HepG2 (cell line): Measurements from ENCODE around the gene CLCN1. TPM values are rescaled to one million over a fixed set of nuclear protein-coding genes. Genes with fewer than 3 reads are reported as not detected.

ENCODE experiments used
- ATAC-seq: fragments of 200-7000 bp; cut with Tn5 transposase; 3 replicates; pipeline ENCODE4 v1.9.1; 2020; ENCODE audit warnings: mild to moderate bottlenecking, moderate library complexity
- BruUV-seq: library from RNA; stranded (reverse); fragments of 400-500 nt; replicated peaks from 2 replicates; lab custom pipeline; 2021; lab: Mats Ljungman, UMichigan
- CTCF ChIA-PET: fragments of 300-600 bp; formaldehyde crosslinking; extraction: SDS; loops from one replicate; lab custom pipeline; 2021; ENCODE audit warnings: low total read pairs, inconsistent platforms, low intra/inter-chr PET ratio; lab: Yijun Ruan, JAX
- POLR2A ChIA-PET: fragments of 350-600 bp; sonication (Branson Sonifier 250); formaldehyde crosslinking; loops from one replicate; lab custom pipeline; 2020; ENCODE audit warnings: antibody characterized with exemption, inconsistent platforms; lab: Yijun Ruan, JAX
- DNase-seq: peaks from one replicate; pipeline ENCODE4 v3.0.0-alpha.2; 2015; ENCODE audit warnings: low spot score
- FAIRE-seq: peaks from 3 replicates; lab custom pipeline; 2011; peaks lifted over from hg19 to GRCh38; lab: Jason Lieb, UNC
- H2AFZ ChIP-seq: one replicate; pipeline ENCODE4 v1.6.1; 2011; ENCODE audit warnings: low read length, inconsistent platforms
- H3K27ac ChIP-seq: fragments of 300-600 bp; 3 replicates; pipeline ENCODE4 v1.8.0; 2011; ENCODE audit warnings: mixed run types, mild to moderate bottlenecking, mixed read lengths, low read length, inconsistent platforms; ENCODE audit not compliant: insufficient read depth; ENCODE audit errors: extremely low read length
- H3K27me3 ChIP-seq, 2 experiments: fragments of 200-600 bp in 1 of 2; 2 replicates in 1 of 2; 3 replicates in 1 of 2; pipeline versions ENCODE4 v1.6.0 to v1.8.0; 2011; ENCODE audit warnings: low read length in 2 of 2, mild to moderate bottlenecking in 2 of 2, moderate library complexity in 2 of 2, inconsistent platforms in 1 of 2; ENCODE audit not compliant: insufficient read depth in 2 of 2, control insufficient read depth in 1 of 2
- H3K36me3 ChIP-seq, 2 experiments: fragments of 200-600 bp in 1 of 2; replicated peaks in 1 of 2; 2 replicates in 1 of 2; 3 replicates in 1 of 2; pipeline versions ENCODE4 v1.5.1 to v1.8.0; 2011; ENCODE audit warnings: low read length in 2 of 2, inconsistent platforms in 1 of 2; ENCODE audit not compliant: insufficient read depth in 2 of 2, control insufficient read depth in 1 of 2
- H3K4me1 ChIP-seq: 2 replicates; pipeline ENCODE4 v1.5.1; 2012; ENCODE audit warnings: low read length, inconsistent platforms; ENCODE audit not compliant: insufficient read depth
- H3K4me2 ChIP-seq: 2 replicates; pipeline ENCODE4 v1.6.0; 2011; ENCODE audit warnings: low read depth, low read length, inconsistent platforms
- H3K4me3 ChIP-seq, 3 experiments: fragments of 200-600 bp in 1 of 3; sonication (generic), shearing (Covaris generic) in 1 of 3; replicated peaks in 1 of 3; 2 replicates each; pipeline ENCODE4 v1.5.1; 2011 to 2016; ENCODE audit warnings: low read length in 3 of 3, inconsistent platforms in 2 of 3, low read depth in 2 of 3, mild to moderate bottlenecking in 2 of 3, control low read depth in 1 of 3, mixed read lengths in 1 of 3; ENCODE audit not compliant: insufficient read depth in 1 of 3
- H3K79me2 ChIP-seq: one replicate; pipeline ENCODE4 v1.6.1; 2011; ENCODE audit warnings: low read length, inconsistent platforms; ENCODE audit not compliant: insufficient read depth
- H3K9ac ChIP-seq: 2 replicates; pipeline ENCODE4 v1.6.0; 2011; ENCODE audit warnings: mild to moderate bottlenecking, low read depth, low read length, inconsistent platforms; ENCODE audit not compliant: insufficient read depth
- H3K9me3 ChIP-seq: 2 replicates; pipeline ENCODE4 v1.5.1; 2012; ENCODE audit warnings: mild to moderate bottlenecking, low read length
- H4K20me1 ChIP-seq: 2 replicates; pipeline ENCODE4 v1.6.0; 2011; ENCODE audit warnings: inconsistent platforms, mild to moderate bottlenecking, low read length, moderate library complexity; ENCODE audit not compliant: insufficient read depth
- GABPA ChIP-seq, 2 experiments: IDR thresholded peaks; 2 replicates each; pipeline ENCODE4 v1.6.1; 2011 to 2016; ENCODE audit warnings: low read depth in 2 of 2, low read length in 1 of 2, missing biosample characterization in 1 of 2, missing genetic modification characterization in 1 of 2
- IKZF1 ChIP-seq: fragments of 450-650 bp; IDR thresholded peaks from 2 replicates; pipeline ENCODE4 v1.7.1; 2016
- KLF11 ChIP-seq: IDR thresholded peaks from 2 replicates; pipeline ENCODE4 v1.6.1; 2016; ENCODE audit warnings: missing compliant biosample characterization
- MAFF ChIP-seq: IDR thresholded peaks from 2 replicates; pipeline ENCODE4 v1.6.1; 2011; ENCODE audit warnings: low read depth, low read length, improper control_type of control experiment
- PAWR ChIP-seq: sonication (generic); formaldehyde crosslinking; IDR thresholded peaks from 2 replicates; pipeline ENCODE4 v1.4.0; 2020; ENCODE audit warnings: missing genetic modification reagents, mild to moderate bottlenecking, borderline replicate concordance
- PTBP1 ChIP-seq: fragments of 200-400 bp; formaldehyde crosslinking; IDR thresholded peaks from 2 replicates; pipeline ENCODE4 v1.6.1; 2018; ENCODE audit warnings: low read length, low read depth; ENCODE audit not compliant: poor library complexity, severe bottlenecking
- SALL1 ChIP-seq: sonication (generic); formaldehyde crosslinking; IDR thresholded peaks from 2 replicates; pipeline ENCODE4 v1.8.0; 2022; ENCODE audit warnings: mild to moderate bottlenecking, missing genetic modification reagents
- TBP ChIP-seq: sonication (generic); formaldehyde crosslinking; IDR thresholded peaks from 2 replicates; pipeline ENCODE4 v1.5.0; 2020; ENCODE audit warnings: missing genetic modification reagents
- ZNF225 ChIP-seq: sonication (generic); formaldehyde crosslinking; IDR thresholded peaks from 2 replicates; pipeline ENCODE4 v1.4.0; 2020; ENCODE audit warnings: mild to moderate bottlenecking, missing genetic modification reagents
- ZNF24 ChIP-seq: fragments of 450-650 bp; IDR thresholded peaks from 2 replicates; pipeline ENCODE4 v1.6.1; 2017; ENCODE audit warnings: antibody characterized with exemption, mild to moderate bottlenecking
- ZNF577 ChIP-seq: sonication (generic); formaldehyde crosslinking; IDR thresholded peaks from 2 replicates; pipeline ENCODE4 v1.4.0; 2020; ENCODE audit warnings: mild to moderate bottlenecking, low read depth, missing genetic modification reagents, borderline replicate concordance
- ZNF703 ChIP-seq: sonication (generic); formaldehyde crosslinking; IDR thresholded peaks from 2 replicates; pipeline ENCODE4 v1.5.1; 2020; ENCODE audit warnings: missing genetic modification reagents, mild to moderate bottlenecking, moderate library complexity, borderline replicate concordance
- ZNF724P ChIP-seq: sonication (generic); formaldehyde crosslinking; IDR thresholded peaks from 2 replicates; pipeline ENCODE4 v1.8.0; 2022; ENCODE audit warnings: missing genetic modification reagents, borderline replicate concordance
- ZNF841 ChIP-seq: sonication (generic); formaldehyde crosslinking; IDR thresholded peaks from 2 replicates; pipeline ENCODE4 v1.8.1; 2023; ENCODE audit warnings: missing genetic modification reagents, borderline replicate concordance
- WGBS: methylation state at CpG from one replicate; pipeline ENCODE4 v1.1.6; 2017; ENCODE audit warnings: low lambda C conversion rate; 5-methylcytosine and 5-hydroxymethylcytosine counted together
- in situ Hi-C: cut with HindIII; loops from 2 replicates; pipeline ENCODE4 v1.10.0; 2017; ENCODE audit warnings: low pct_unique_long_range_greater_than_20kb; ENCODE audit not compliant: extremely low pct_ligation_motif_present
- intact Hi-C: fragments of 100-400 bp; cut with micrococcal nuclease; formaldehyde crosslinking; loops from one replicate; pipeline ENCODE4 v1.10.0; 2022; ENCODE audit not compliant: unreplicated experiment
- polyA plus RNA-seq, 8 experiments: library from polyadenylated mRNA; depleted of rRNA in 3 of 8; stranded (reverse) in 7 of 8; unstranded in 1 of 8; fragments of >200 nt; fragmentation: Illumina TruSeq in 4 of 8; extraction: Trizol in 4 of 8; gene quantifications; 2 replicates each; pipeline versions ENCODE4 v1.2.1 to v1.2.3, GENCODE V29; 2011 to 2016; ENCODE audit warnings: low read depth in 4 of 8, missing spikeins in 1 of 8, mixed read lengths in 1 of 8; ENCODE audit not compliant: insufficient read depth in 1 of 8
- total RNA-seq, 5 experiments: library from RNA; depleted of rRNA; stranded (reverse); fragments of >200 nt; fragmentation: Illumina TruSeq; extraction: Trizol; gene quantifications; 2 replicates each; pipeline ENCODE4 v1.2.3, GENCODE V29; 2016; ENCODE audit warnings: low read depth in 1 of 5
- TF ChIP-seq, protein P1 (sequence below): sonication (generic); formaldehyde crosslinking; conservative IDR thresholded peaks from 2 replicates; pipeline ENCODE4 v1.8.0; 2022; ENCODE audit warnings: low read depth, missing genetic modification reagents
- TF ChIP-seq, protein P2 (sequence below): sonication (generic); formaldehyde crosslinking; IDR thresholded peaks from 2 replicates; pipeline ENCODE4 v1.5.1; 2020; ENCODE audit warnings: mild to moderate bottlenecking, missing genetic modification reagents, moderate library complexity
- TF ChIP-seq, protein P3 (sequence below): sonication (generic); formaldehyde crosslinking; IDR thresholded peaks from 2 replicates; pipeline ENCODE4 v1.8.1; 2023; ENCODE audit warnings: mild to moderate bottlenecking, moderate library complexity, missing genetic modification reagents
- TF ChIP-seq, protein P4 (sequence below): sonication (generic); formaldehyde crosslinking; IDR thresholded peaks from 2 replicates; pipeline ENCODE4 v1.4.0; 2020; ENCODE audit warnings: missing genetic modification reagents
- TF ChIP-seq, protein P5 (sequence below): sonication (generic); formaldehyde crosslinking; IDR thresholded peaks from 2 replicates; pipeline ENCODE4 v1.4.0; 2020; ENCODE audit warnings: missing genetic modification reagents

Gene CLCN1
- total and polyA plus RNA-seq, 2 of the 13 experiments (the other 11 are each of a cell fraction or from before 2014, with no cell fraction given), result 0.01 TPM; not detected in 1

DNA sequence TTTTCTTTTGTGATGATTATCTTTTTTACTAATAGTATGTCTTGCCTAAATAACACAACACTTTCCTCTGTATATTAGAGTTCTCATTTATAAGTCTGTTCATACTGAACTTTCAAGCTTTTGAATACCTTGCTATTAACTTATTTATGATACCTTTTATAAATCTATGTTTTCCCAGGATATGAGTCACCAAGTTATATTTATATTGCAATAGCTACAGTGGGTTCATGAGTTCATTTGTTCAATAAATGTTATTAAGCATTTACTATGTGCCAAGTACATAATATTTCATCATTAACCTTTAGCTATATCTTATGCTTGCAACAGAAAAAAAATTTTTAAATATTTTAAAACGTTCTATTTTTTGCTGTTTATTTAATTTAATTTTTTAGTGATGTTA lies 18.3 kb downstream of the CLCN1 start (continued):
- no peak for TF ChIP-seq GABPA (IDR thresholded peaks at IDR 0.05; ENCODE audit: low read depth, low read length)
- no peak for TF ChIP-seq GABPA (CRISPR knock-in tag; IDR thresholded peaks at IDR 0.05; ENCODE audit: low read depth)
- TF ChIP-seq MAFF, result no peak
- TF ChIP-seq PTBP1, result no peak

DNA sequence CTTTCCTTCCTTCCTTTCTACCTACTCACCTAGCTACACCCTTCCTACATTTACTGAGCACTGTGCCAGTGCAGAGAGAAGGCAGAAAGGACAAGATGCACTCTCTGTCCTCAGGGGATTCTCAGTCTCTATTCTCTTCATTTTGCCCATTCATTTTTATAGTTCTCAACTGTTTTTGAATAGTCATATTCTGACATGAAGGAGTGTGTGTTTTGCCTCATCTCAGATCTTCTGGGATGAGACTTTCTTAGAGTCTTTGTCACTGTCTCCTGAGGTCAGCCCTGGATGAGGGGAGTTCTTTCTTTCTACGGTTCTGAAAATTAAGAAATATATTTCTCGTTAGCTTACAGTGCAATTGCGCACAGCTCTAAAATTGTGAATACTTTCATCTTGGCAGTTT lies 21.3 kb downstream of the CLCN1 start:
- in situ Hi-C loops (no loop called here), intact Hi-C loops (no loop called here)
- no TSS peak for BruUV-seq
- Histone ChIP-seq H3K79me2 (no peaks in the 10 kb centered on the region), H3K4me3 (no peak overlapping the region), H2AFZ (no peak overlapping the region), H4K20me1 (no peaks in the 10 kb centered on the region), H3K4me2 (no peak overlapping the region), H3K4me1 (no peaks in the 10 kb centered on the region), H3K27ac (no peak overlapping the region), H3K27me3 (no peaks in the 10 kb centered on the region), H3K36me3 (no peaks in the 10 kb centered on the region), H3K9ac (no peak overlapping the region), H3K9me3 (no peaks in the 10 kb centered on the region)
- POLR2A ChIA-PET, result no interaction called here
- ATAC-seq (no peak), DNase-seq (no peak), FAIRE-seq (no peak)
- WGBS, result 65% methylated on average over 3 of the region's 3 CpGs
- TF ChIP-seq, protein P1, sequence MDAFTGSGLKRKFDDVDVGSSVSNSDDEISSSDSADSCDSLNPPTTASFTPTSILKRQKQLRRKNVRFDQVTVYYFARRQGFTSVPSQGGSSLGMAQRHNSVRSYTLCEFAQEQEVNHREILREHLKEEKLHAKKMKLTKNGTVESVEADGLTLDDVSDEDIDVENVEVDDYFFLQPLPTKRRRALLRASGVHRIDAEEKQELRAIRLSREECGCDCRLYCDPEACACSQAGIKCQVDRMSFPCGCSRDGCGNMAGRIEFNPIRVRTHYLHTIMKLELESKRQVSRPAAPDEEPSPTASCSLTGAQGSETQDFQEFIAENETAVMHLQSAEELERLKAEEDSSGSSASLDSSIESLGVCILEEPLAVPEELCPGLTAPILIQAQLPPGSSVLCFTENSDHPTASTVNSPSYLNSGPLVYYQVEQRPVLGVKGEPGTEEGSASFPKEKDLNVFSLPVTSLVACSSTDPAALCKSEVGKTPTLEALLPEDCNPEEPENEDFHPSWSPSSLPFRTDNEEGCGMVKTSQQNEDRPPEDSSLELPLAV (CRISPR knock-in tag), result no peak
- TF ChIP-seq ZNF703 (no peak), ZNF24 (no peak), ZNF724P (CRISPR knock-in tag) (no peak), ZNF577 (CRISPR knock-in tag) (no peak), IKZF1 (no peak), ZNF841 (CRISPR knock-in tag) (no peak), PAWR (no peak), SALL1 (no peak), ZNF225 (CRISPR knock-in tag) (no peak), KLF11 (CRISPR knock-in tag) (no peak), TBP (no peak)
- TF ChIP-seq, protein P2, sequence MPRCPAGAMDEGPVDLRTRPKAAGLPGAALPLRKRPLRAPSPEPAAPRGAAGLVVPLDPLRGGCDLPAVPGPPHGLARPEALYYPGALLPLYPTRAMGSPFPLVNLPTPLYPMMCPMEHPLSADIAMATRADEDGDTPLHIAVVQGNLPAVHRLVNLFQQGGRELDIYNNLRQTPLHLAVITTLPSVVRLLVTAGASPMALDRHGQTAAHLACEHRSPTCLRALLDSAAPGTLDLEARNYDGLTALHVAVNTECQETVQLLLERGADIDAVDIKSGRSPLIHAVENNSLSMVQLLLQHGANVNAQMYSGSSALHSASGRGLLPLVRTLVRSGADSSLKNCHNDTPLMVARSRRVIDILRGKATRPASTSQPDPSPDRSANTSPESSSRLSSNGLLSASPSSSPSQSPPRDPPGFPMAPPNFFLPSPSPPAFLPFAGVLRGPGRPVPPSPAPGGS (CRISPR knock-in tag), result no peak
- TF ChIP-seq, protein P3, sequence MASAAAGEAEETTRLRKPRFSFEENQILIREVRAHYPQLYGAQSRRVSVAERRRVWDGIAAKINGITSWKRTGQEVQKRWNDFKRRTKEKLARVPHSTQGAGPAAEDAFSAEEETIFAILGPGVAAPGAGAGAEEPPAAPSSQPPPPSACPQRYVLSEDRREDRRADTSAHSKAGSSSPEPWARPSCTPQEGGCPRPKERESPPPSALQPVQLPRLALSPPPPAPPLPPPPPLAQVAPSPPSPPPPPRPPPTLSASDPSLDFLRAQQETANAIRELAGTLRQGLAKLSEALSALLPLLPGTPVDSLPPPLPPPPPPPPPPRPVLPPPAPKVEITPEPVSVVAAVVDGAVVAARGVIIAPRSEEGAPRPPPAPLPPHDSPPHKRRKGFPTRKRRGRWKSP (CRISPR knock-in tag), result no peak
- TF ChIP-seq, protein P4, sequence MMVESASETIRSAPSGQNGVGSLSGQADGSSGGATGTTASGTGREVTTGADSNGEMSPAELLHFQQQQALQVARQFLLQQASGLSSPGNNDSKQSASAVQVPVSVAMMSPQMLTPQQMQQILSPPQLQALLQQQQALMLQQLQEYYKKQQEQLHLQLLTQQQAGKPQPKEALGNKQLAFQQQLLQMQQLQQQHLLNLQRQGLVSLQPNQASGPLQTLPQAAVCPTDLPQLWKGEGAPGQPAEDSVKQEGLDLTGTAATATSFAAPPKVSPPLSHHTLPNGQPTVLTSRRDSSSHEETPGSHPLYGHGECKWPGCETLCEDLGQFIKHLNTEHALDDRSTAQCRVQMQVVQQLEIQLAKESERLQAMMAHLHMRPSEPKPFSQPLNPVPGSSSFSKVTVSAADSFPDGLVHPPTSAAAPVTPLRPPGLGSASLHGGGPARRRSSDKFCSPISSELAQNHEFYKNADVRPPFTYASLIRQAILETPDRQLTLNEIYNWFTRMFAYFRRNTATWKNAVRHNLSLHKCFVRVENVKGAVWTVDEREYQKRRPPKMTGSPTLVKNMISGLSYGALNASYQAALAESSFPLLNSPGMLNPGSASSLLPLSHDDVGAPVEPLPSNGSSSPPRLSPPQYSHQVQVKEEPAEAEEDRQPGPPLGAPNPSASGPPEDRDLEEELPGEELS (CRISPR knock-in tag), result no peak
- TF ChIP-seq, protein P5, sequence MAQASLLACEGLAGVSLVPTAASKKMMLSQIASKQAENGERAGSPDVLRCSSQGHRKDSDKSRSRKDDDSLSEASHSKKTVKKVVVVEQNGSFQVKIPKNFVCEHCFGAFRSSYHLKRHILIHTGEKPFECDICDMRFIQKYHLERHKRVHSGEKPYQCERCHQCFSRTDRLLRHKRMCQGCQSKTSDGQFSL, result no peak
- CTCF ChIA-PET, result no interaction called here
